ENCODE data around the gene NUDT17.

DNA sequence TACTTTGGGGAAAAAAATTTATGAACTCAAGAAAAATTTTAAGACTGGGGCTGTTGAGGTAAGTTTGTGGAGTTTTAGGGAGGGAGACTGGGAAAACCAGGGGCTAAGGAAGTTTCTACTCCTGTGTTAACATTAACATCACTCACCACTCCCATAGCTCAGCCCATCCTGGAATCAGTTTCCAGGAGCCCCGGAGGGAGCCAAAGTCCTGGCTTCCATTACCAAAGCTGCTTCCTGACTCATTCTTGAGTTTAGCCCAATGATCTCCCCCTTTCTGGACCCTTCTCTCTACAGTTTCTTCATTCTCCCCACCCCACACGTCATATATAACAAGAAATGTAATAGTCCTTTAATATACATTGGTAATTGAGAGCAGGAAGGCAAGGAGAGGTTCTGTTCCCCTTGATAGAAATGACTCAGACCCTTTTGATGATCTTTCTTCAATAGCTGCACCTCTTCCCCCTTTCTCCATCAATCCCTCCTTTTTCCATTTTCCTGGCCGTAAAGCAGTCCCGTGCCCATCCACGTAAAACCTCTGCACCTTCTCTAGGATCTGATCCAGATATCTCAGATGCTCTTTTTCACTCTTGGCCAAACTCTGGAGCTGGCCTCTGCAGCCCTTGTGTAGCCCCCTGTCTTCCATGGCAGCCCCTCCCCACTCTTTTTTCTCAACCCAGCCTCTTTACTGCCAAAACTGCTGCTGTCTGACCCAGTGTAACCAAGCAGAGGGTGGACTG is 18.0 kb downstream of the NUDT17 start:
- TF ChIP-seq, protein P1, sequence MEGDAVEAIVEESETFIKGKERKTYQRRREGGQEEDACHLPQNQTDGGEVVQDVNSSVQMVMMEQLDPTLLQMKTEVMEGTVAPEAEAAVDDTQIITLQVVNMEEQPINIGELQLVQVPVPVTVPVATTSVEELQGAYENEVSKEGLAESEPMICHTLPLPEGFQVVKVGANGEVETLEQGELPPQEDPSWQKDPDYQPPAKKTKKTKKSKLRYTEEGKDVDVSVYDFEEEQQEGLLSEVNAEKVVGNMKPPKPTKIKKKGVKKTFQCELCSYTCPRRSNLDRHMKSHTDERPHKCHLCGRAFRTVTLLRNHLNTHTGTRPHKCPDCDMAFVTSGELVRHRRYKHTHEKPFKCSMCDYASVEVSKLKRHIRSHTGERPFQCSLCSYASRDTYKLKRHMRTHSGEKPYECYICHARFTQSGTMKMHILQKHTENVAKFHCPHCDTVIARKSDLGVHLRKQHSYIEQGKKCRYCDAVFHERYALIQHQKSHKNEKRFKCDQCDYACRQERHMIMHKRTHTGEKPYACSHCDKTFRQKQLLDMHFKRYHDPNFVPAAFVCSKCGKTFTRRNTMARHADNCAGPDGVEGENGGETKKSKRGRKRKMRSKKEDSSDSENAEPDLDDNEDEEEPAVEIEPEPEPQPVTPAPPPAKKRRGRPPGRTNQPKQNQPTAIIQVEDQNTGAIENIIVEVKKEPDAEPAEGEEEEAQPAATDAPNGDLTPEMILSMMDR (IDR thresholded peaks at IDR 0.05) = no peak
- TF ChIP-seq POLR2A (IDR thresholded peaks at IDR 0.05) = no peak
